OCI-LY7 (cell line): ENCODE results near the gene AOPEP. TPM values are rescaled to one million over a fixed set of nuclear protein-coding genes. Genes with fewer than 3 reads are reported as not detected.

Experiments
- BruUV-seq: library from RNA; stranded (reverse); fragments of 400-500 nt; replicated peaks from 2 replicates; lab custom pipeline; 2021; lab: Mats Ljungman, UMichigan
- CTCF ChIA-PET: fragments of 300-600 bp; sonication (Branson Sonifier 250); formaldehyde crosslinking; loops from one replicate; lab custom pipeline; 2022; ENCODE audit warnings: antibody characterized with exemption; ENCODE audit not compliant: unreplicated experiment; lab: Charles Lee
- POLR2A ChIA-PET: fragments of 300-600 bp; sonication (Branson Sonifier 250); formaldehyde crosslinking; loops from one replicate; lab custom pipeline; 2022; ENCODE audit warnings: antibody characterized with exemption; lab: Charles Lee
- DNase-seq: peaks from one replicate; pipeline ENCODE4 v3.0.0-alpha.2; 2015; ENCODE audit warnings: low spot score
- H2AFZ ChIP-seq: fragments of 200-600 bp; sonication (generic), shearing (Covaris generic); 2 replicates; pipeline ENCODE4 v1.6.1; 2014; ENCODE audit warnings: mild to moderate bottlenecking, antibody characterized with exemption, low read length, moderate library complexity
- H3K27ac ChIP-seq: fragments of 200-600 bp; sonication (generic); 2 replicates; pipeline ENCODE4 v1.5.1; 2014; ENCODE audit warnings: mixed run types, low read depth, mild to moderate bottlenecking, moderate library complexity, low read length, inconsistent platforms; ENCODE audit not compliant: poor library complexity, severe bottlenecking
- H3K36me3 ChIP-seq: fragments of 200-600 bp; sonication (generic); 2 replicates; pipeline ENCODE4 v1.6.1; 2014; ENCODE audit warnings: mild to moderate bottlenecking, antibody characterized with exemption, low read length, moderate library complexity, mixed read lengths; ENCODE audit not compliant: insufficient read depth
- H3K4me1 ChIP-seq: fragments of 200-600 bp; sonication (generic); 2 replicates; pipeline ENCODE4 v1.5.1; 2014; ENCODE audit warnings: mild to moderate bottlenecking, low read length; ENCODE audit not compliant: insufficient read depth, poor library complexity, severe bottlenecking
- H3K4me2 ChIP-seq: fragments of 200-600 bp; sonication (generic); 2 replicates; pipeline ENCODE4 v1.6.1; 2014; ENCODE audit warnings: mild to moderate bottlenecking, low read length
- H3K4me3 ChIP-seq: fragments of 200-600 bp; sonication (generic); 2 replicates; pipeline ENCODE4 v1.5.1; 2014; ENCODE audit warnings: mild to moderate bottlenecking, low read depth, low read length; ENCODE audit not compliant: poor library complexity, severe bottlenecking
- H3K79me2 ChIP-seq: fragments of 200-600 bp; sonication (generic); 2 replicates; pipeline ENCODE4 v1.6.1; 2016; ENCODE audit warnings: low read depth, mild to moderate bottlenecking, low read length, moderate library complexity, mixed read lengths; ENCODE audit not compliant: insufficient read depth
- H3K9me2 ChIP-seq: fragments of 200-600 bp; sonication (generic); 2 replicates; pipeline ENCODE4 v1.6.1; 2016; ENCODE audit warnings: mild to moderate bottlenecking, low read length, mixed read lengths; ENCODE audit not compliant: insufficient read depth
- H3K9me3 ChIP-seq: fragments of 200-600 bp; sonication (generic); 2 replicates; pipeline ENCODE4 v1.6.1; 2014; ENCODE audit warnings: mild to moderate bottlenecking, mixed run types, low read length, mixed read lengths
- H4K20me1 ChIP-seq: fragments of 200-600 bp; sonication (generic); 2 replicates; pipeline ENCODE4 v1.6.1; 2014; ENCODE audit warnings: mild to moderate bottlenecking, antibody characterized with exemption, low read length, moderate library complexity, mixed read lengths; ENCODE audit not compliant: insufficient read depth
- CTCF ChIP-seq: fragments of 200-600 bp; sonication (generic); conservative IDR thresholded peaks from 2 replicates; pipeline ENCODE4 v1.5.1; 2014; ENCODE audit warnings: mild to moderate bottlenecking, antibody characterized with exemption, low read length, moderate library complexity, mixed read lengths
- EZH2phosphoT487 ChIP-seq: fragments of 200-600 bp; sonication (generic); IDR thresholded peaks from 2 replicates; pipeline ENCODE4 v1.6.1; 2018; ENCODE audit warnings: low read depth, borderline replicate concordance, mild to moderate bottlenecking, mixed run types, antibody characterized with exemption, low read length, moderate library complexity, mixed read lengths
- intact Hi-C: fragments of 100-400 bp; cut with micrococcal nuclease; formaldehyde crosslinking; loops from one replicate; pipeline ENCODE4 v1.10.0; 2022; ENCODE audit not compliant: unreplicated experiment
- total RNA-seq, 2 experiments: library from RNA; depleted of rRNA in 1 of 2; stranded (reverse); fragments of >200 nt in 1 of 2; shearing (Covaris generic) in 1 of 2; gene quantifications; 2 replicates each; pipeline ENCODE4 v1.2.3, GENCODE V29; 2014 to 2022

AOPEP gene
- total RNA-seq, 2 experiments from 2014 or later: 17.3 to 24.3 TPM

DNA sequence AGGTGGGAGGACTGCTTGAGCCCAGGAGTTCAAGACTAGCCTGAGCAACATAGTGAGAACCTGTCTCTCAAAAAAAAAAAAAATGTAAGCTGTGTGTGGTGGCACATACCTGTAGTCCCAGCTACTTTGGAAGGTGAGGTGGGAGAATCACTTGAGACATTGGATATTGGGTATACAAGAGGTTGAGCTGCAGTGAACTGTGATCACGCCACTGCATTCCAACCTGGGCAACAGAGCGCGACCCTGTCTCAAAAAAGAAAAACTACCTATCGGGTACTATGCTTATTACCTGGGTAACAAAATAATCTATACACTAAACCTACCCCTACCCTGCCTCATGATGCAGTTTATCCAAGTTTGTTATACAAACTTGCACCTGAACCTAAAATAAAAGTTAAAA lies 64.9 kb downstream of the AOPEP start:
- DNase-seq: no peak
- H3K9me3 ChIP-seq: no peaks in the 10 kb centered on the region
- CTCF ChIA-PET: no interaction called here
- no peak overlapping the region for H2AFZ ChIP-seq
- POLR2A ChIA-PET: no interaction called here
- intact Hi-C loops: no loop called here
- no peaks in the 10 kb centered on the region for H3K4me1 ChIP-seq
- TF ChIP-seq CTCF: no peak
- TF ChIP-seq EZH2phosphoT487: no peak
- no TSS peak for BruUV-seq
- no peaks in the 10 kb centered on the region for H3K79me2 ChIP-seq
- H3K4me3 ChIP-seq: no peak overlapping the region
- no peaks in the 10 kb centered on the region for H3K9me2 ChIP-seq
- peaks cover 11% of the 10 kb centered on the region for H3K36me3 ChIP-seq
- H3K4me2 ChIP-seq: no peak overlapping the region
- no peak overlapping the region for H3K27ac ChIP-seq
- H4K20me1 ChIP-seq: no peaks in the 10 kb centered on the region

- Histone ChIP-seq H3K4me1 (no peaks in the 10 kb centered on the region), H3K9me3 (no peaks in the 10 kb centered on the region), H3K9me2 (no peaks in the 10 kb centered on the region), H3K27ac (no peak overlapping the region), H2AFZ (no peak overlapping the region), H3K36me3 (peaks cover 11% of the 10 kb centered on the region), H4K20me1 (no peaks in the 10 kb centered on the region), H3K4me3 (no peak overlapping the region), H3K4me2 (no peak overlapping the region), H3K79me2 (no peaks in the 10 kb centered on the region)
- no peak for TF ChIP-seq CTCF
- no peak for TF ChIP-seq EZH2phosphoT487
- CTCF ChIA-PET: no interaction called here
- intact Hi-C loops: no loop called here
- POLR2A ChIA-PET: no interaction called here
- DNase-seq: no peak
- no TSS peak for BruUV-seq
These were observed 66.0 kb downstream of the AOPEP start for GRCh38 chr9:94792511-94792910.

GRCh38 chr9:94794476-94795167 lies 68.1 kb downstream of the AOPEP start:
- no peak overlapping the region for H3K4me2 ChIP-seq
- intact Hi-C loops: no loop called here
- no peaks in the 10 kb centered on the region for H4K20me1 ChIP-seq
- no peaks in the 10 kb centered on the region for H3K4me1 ChIP-seq
- BruUV-seq: no TSS peak
- H3K9me2 ChIP-seq: no peaks in the 10 kb centered on the region
- no peak overlapping the region for H3K27ac ChIP-seq
- no peak for TF ChIP-seq CTCF
- no peak for TF ChIP-seq EZH2phosphoT487
- peaks cover 11% of the 10 kb centered on the region for H3K36me3 ChIP-seq
- no peak for DNase-seq
- ChIA-PET CTCF (no interaction called here), POLR2A (interaction anchor here (1.1 kb wide), 1 partner anchor 14 kb away, joined by 5 read pairs; no protein-coding TSS in a partner anchor)
- H3K4me3 ChIP-seq: no peak overlapping the region
- H3K79me2 ChIP-seq: no peaks in the 10 kb centered on the region
- H2AFZ ChIP-seq: no peak overlapping the region
- H3K9me3 ChIP-seq: no peaks in the 10 kb centered on the region
